Measurements from ENCODE around the gene PFKFB3. TPM values are rescaled to one million over a fixed set of nuclear protein-coding genes. Genes with fewer than 3 reads are reported as not detected.

The PFKFB3 gene
- total RNA-seq, 1 donor from 2014 or later, result 28.8 TPM

- Histone ChIP-seq H3K27me3 (no peaks in the 10 kb centered on the region), H3K4me1 (peaks cover 14% of the 10 kb centered on the region), H3K4me3 (no peak overlapping the region), H3K9ac (no peak overlapping the region), H3K79me2 (ENCODE audit: low read depth) (peaks cover 36% of the 10 kb centered on the region), H3K36me3 (no peaks in the 10 kb centered on the region), H4K20me1 (ENCODE audit: low read depth) (peaks cover 81% of the 10 kb centered on the region), H2AFZ (replicated peaks) (no peak overlapping the region), H3K27ac (no peak overlapping the region), H3K9me3 (ENCODE audit: low read depth) (no peaks in the 10 kb centered on the region), H3K4me2 (no peak overlapping the region), H3F3A (ENCODE audit: low read depth) (peaks cover 9% of the 10 kb centered on the region)
- TF ChIP-seq EZH2phosphoT487 (IDR thresholded peaks at IDR 0.05) (no peak), EZH2 (IDR thresholded peaks at IDR 0.05) (no peak), CTCF (IDR thresholded peaks at IDR 0.05) (no peak)
- Mint-ChIP-seq H3K27me3 (ENCODE audit: insufficient read depth, low read depth) (no peaks in the 10 kb centered on the region), H3K27ac (no peak overlapping the region), H3K4me3 (no peak overlapping the region), H3K9me3 (no peaks in the 10 kb centered on the region), H3K36me3 (peaks cover 13% of the 10 kb centered on the region), H3K4me1 (peaks cover 37% of the 10 kb centered on the region)
- no peak for DNase-seq (ENCODE audit: low spot score)
Measured at GRCh38 chr10:6167456-6167855, 35.3 kb upstream of the PFKFB3 start.

- H4K20me1 ChIP-seq (ENCODE audit: low read depth), result peaks cover 88% of the 10 kb centered on the region
- peaks cover 36% of the 10 kb centered on the region for H3K79me2 ChIP-seq (ENCODE audit: low read depth)
- H3K27me3 Mint-ChIP-seq (ENCODE audit: insufficient read depth, low read depth), result no peaks in the 10 kb centered on the region
- no peak overlapping the region for H3K27ac Mint-ChIP-seq
- no peaks in the 10 kb centered on the region for H3K9me3 ChIP-seq (ENCODE audit: low read depth)
- H2AFZ ChIP-seq (replicated peaks), result no peak overlapping the region
- H3K4me1 ChIP-seq, result peaks cover 14% of the 10 kb centered on the region
- H3K4me1 Mint-ChIP-seq, result peaks cover 31% of the 10 kb centered on the region
- peaks cover 3% of the 10 kb centered on the region for H3F3A ChIP-seq (ENCODE audit: low read depth)
- no peaks in the 10 kb centered on the region for H3K36me3 ChIP-seq
- TF ChIP-seq EZH2 (IDR thresholded peaks at IDR 0.05), result no peak
- no peak for TF ChIP-seq CTCF (IDR thresholded peaks at IDR 0.05)
- no peak for TF ChIP-seq EZH2phosphoT487 (IDR thresholded peaks at IDR 0.05)
- no peak overlapping the region for H3K9ac ChIP-seq
- no peak for DNase-seq (ENCODE audit: low spot score)
- no peak overlapping the region for H3K27ac ChIP-seq
- H3K36me3 Mint-ChIP-seq, result peaks cover 16% of the 10 kb centered on the region
- H3K4me3 Mint-ChIP-seq, result no peak overlapping the region
- no peaks in the 10 kb centered on the region for H3K27me3 ChIP-seq
- H3K9me3 Mint-ChIP-seq, result no peaks in the 10 kb centered on the region
- no peak overlapping the region for H3K4me2 ChIP-seq
- H3K4me3 ChIP-seq, result no peak overlapping the region
Measured at GRCh38 chr10:6168084-6168483, 34.6 kb upstream of the PFKFB3 start.

- peaks cover 90% of the 10 kb centered on the region for H4K20me1 ChIP-seq (ENCODE audit: low read depth)
- H3F3A ChIP-seq (ENCODE audit: low read depth), result peaks cover 3% of the 10 kb centered on the region
- H3K27ac ChIP-seq, result no peak overlapping the region
- Mint-ChIP-seq H3K9me3 (no peaks in the 10 kb centered on the region), H3K27ac (peak overlapping the region; percentile 8), H3K27me3 (ENCODE audit: insufficient read depth, low read depth) (no peaks in the 10 kb centered on the region), H3K4me1 (peaks cover 28% of the 10 kb centered on the region), H3K4me3 (no peak overlapping the region), H3K36me3 (peaks cover 17% of the 10 kb centered on the region)
- peaks cover 23% of the 10 kb centered on the region for H3K79me2 ChIP-seq (ENCODE audit: low read depth)
- no peak overlapping the region for H2AFZ ChIP-seq (replicated peaks)
- H3K4me3 ChIP-seq, result no peak overlapping the region
- DNase-seq (ENCODE audit: low spot score), result no peak
- no peaks in the 10 kb centered on the region for H3K36me3 ChIP-seq
- no peaks in the 10 kb centered on the region for H3K4me1 ChIP-seq
- TF ChIP-seq EZH2phosphoT487 (IDR thresholded peaks at IDR 0.05) (no peak), EZH2 (IDR thresholded peaks at IDR 0.05) (no peak), CTCF (IDR thresholded peaks at IDR 0.05) (no peak)
- H3K9ac ChIP-seq, result no peak overlapping the region
- H3K27me3 ChIP-seq, result no peaks in the 10 kb centered on the region
- H3K4me2 ChIP-seq, result no peak overlapping the region
- H3K9me3 ChIP-seq (ENCODE audit: low read depth), result no peaks in the 10 kb centered on the region
Measured at GRCh38 chr10:6170638-6171037, 32.1 kb upstream of the PFKFB3 start.

Measured in neural progenitor cell (in vitro differentiated cells).